OCI-LY7 (cell line): Measurements from ENCODE around the gene BCAN. TPM values are rescaled to one million over a fixed set of nuclear protein-coding genes. Genes with fewer than 3 reads are reported as not detected.

Experiments
- BruUV-seq: library from RNA; stranded (reverse); fragments of 400-500 nt; replicated peaks from 2 replicates; lab custom pipeline; 2021; lab: Mats Ljungman, UMichigan
- CTCF ChIA-PET: fragments of 300-600 bp; sonication (Branson Sonifier 250); formaldehyde crosslinking; loops from one replicate; lab custom pipeline; 2022; ENCODE audit warnings: antibody characterized with exemption; ENCODE audit not compliant: unreplicated experiment; lab: Charles Lee
- POLR2A ChIA-PET: fragments of 300-600 bp; sonication (Branson Sonifier 250); formaldehyde crosslinking; loops from one replicate; lab custom pipeline; 2022; ENCODE audit warnings: antibody characterized with exemption; lab: Charles Lee
- DNase-seq: peaks from one replicate; pipeline ENCODE4 v3.0.0-alpha.2; 2015; ENCODE audit warnings: low spot score
- H2AFZ ChIP-seq: fragments of 200-600 bp; sonication (generic), shearing (Covaris generic); 2 replicates; pipeline ENCODE4 v1.6.1; 2014; ENCODE audit warnings: mild to moderate bottlenecking, antibody characterized with exemption, low read length, moderate library complexity
- H3K27ac ChIP-seq: fragments of 200-600 bp; sonication (generic); 2 replicates; pipeline ENCODE4 v1.5.1; 2014; ENCODE audit warnings: mixed run types, low read depth, mild to moderate bottlenecking, moderate library complexity, low read length, inconsistent platforms; ENCODE audit not compliant: poor library complexity, severe bottlenecking
- H3K36me3 ChIP-seq: fragments of 200-600 bp; sonication (generic); 2 replicates; pipeline ENCODE4 v1.6.1; 2014; ENCODE audit warnings: mild to moderate bottlenecking, antibody characterized with exemption, low read length, moderate library complexity, mixed read lengths; ENCODE audit not compliant: insufficient read depth
- H3K4me1 ChIP-seq: fragments of 200-600 bp; sonication (generic); 2 replicates; pipeline ENCODE4 v1.5.1; 2014; ENCODE audit warnings: mild to moderate bottlenecking, low read length; ENCODE audit not compliant: insufficient read depth, poor library complexity, severe bottlenecking
- H3K4me2 ChIP-seq: fragments of 200-600 bp; sonication (generic); 2 replicates; pipeline ENCODE4 v1.6.1; 2014; ENCODE audit warnings: mild to moderate bottlenecking, low read length
- H3K4me3 ChIP-seq: fragments of 200-600 bp; sonication (generic); 2 replicates; pipeline ENCODE4 v1.5.1; 2014; ENCODE audit warnings: mild to moderate bottlenecking, low read depth, low read length; ENCODE audit not compliant: poor library complexity, severe bottlenecking
- H3K79me2 ChIP-seq: fragments of 200-600 bp; sonication (generic); 2 replicates; pipeline ENCODE4 v1.6.1; 2016; ENCODE audit warnings: low read depth, mild to moderate bottlenecking, low read length, moderate library complexity, mixed read lengths; ENCODE audit not compliant: insufficient read depth
- H3K9me2 ChIP-seq: fragments of 200-600 bp; sonication (generic); 2 replicates; pipeline ENCODE4 v1.6.1; 2016; ENCODE audit warnings: mild to moderate bottlenecking, low read length, mixed read lengths; ENCODE audit not compliant: insufficient read depth
- H3K9me3 ChIP-seq: fragments of 200-600 bp; sonication (generic); 2 replicates; pipeline ENCODE4 v1.6.1; 2014; ENCODE audit warnings: mild to moderate bottlenecking, mixed run types, low read length, mixed read lengths
- H4K20me1 ChIP-seq: fragments of 200-600 bp; sonication (generic); 2 replicates; pipeline ENCODE4 v1.6.1; 2014; ENCODE audit warnings: mild to moderate bottlenecking, antibody characterized with exemption, low read length, moderate library complexity, mixed read lengths; ENCODE audit not compliant: insufficient read depth
- EZH2phosphoT487 ChIP-seq: fragments of 200-600 bp; sonication (generic); IDR thresholded peaks from 2 replicates; pipeline ENCODE4 v1.6.1; 2018; ENCODE audit warnings: low read depth, borderline replicate concordance, mild to moderate bottlenecking, mixed run types, antibody characterized with exemption, low read length, moderate library complexity, mixed read lengths
- intact Hi-C: fragments of 100-400 bp; cut with micrococcal nuclease; formaldehyde crosslinking; loops from one replicate; pipeline ENCODE4 v1.10.0; 2022; ENCODE audit not compliant: unreplicated experiment
- total RNA-seq, 2 experiments: library from RNA; depleted of rRNA in 1 of 2; stranded (reverse); fragments of >200 nt in 1 of 2; shearing (Covaris generic) in 1 of 2; gene quantifications; 2 replicates each; pipeline ENCODE4 v1.2.3, GENCODE V29; 2014 to 2022
- TF ChIP-seq, protein P1 (sequence below): fragments of 200-600 bp; sonication (generic); conservative IDR thresholded peaks from 2 replicates; pipeline ENCODE4 v1.5.1; 2014; ENCODE audit warnings: mild to moderate bottlenecking, antibody characterized with exemption, low read length, moderate library complexity, mixed read lengths

Gene BCAN
- total RNA-seq, 2 experiments from 2014 or later: not detected

DNA sequence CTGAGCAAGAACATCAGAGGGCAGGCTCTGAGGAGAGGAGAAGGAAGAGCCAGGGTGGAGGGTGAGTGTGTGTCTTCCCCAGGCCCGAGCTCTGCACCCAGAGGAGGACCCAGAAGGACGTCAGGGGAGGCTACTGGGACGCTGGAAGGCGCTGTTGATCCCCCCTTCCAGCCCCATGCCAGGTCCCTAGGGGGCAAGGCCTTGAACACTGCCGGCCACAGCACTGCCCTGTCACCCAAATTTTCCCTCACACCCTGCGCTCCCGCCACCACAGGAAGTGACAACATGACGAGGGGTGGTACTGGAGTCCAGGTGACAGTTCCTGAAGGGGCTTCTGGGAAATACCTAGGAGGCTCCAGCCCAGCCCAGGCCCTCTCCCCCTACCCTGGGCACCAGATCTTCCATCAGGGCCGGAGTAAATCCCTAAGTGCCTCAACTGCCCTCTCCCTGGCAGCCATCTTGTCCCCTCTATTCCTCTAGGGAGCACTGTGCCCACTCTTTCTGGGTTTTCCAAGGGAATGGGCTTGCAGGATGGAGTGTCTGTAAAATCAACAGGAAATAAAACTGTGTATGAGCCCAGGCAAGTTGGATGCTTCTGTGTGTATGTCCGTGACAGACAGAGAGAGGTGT is 17.1 kb downstream of the BCAN start:
- CTCF ChIA-PET: interaction anchor here (0.6 to 1.9 kb wide), 3 partner anchors 32 to 219 kb away, joined by 3 to 12 read pairs (median 7); no protein-coding TSS in a partner anchor

DNA sequence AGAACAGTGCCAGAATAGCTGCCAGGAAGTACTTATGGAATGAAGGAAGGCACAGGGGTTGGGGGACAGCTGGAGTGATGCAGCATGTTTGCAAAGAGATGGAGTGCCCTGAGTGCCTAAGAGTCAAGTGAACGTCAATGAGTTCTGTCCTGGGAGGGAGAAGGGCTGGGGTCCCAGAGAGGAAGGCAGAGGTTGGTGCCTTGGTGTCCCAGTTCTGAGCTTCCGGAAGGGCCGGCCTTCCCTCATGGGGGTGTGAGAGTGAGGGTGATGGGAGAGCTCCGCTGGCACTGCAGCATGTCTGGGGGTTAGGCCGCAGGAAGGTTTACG is 17.7 kb downstream of the BCAN start:
- intact Hi-C loops: no loop called here
- H3K36me3 ChIP-seq: no peaks in the 10 kb centered on the region
- 0 out of 2 replicates have a peak, but pooled peaks cover 4% of the 10 kb centered on the region for H4K20me1 ChIP-seq
- no peaks in the 10 kb centered on the region for H3K79me2 ChIP-seq
- H3K4me3 ChIP-seq: no peak overlapping the region
- peaks cover 57% of the 10 kb centered on the region for H3K4me1 ChIP-seq
- ChIA-PET POLR2A (interaction anchor here (0.5 to 0.9 kb wide), 3 partner anchors 32 to 202 kb away, joined by 3 to 11 read pairs (median 4); no protein-coding TSS in a partner anchor), CTCF (interaction anchor here (0.6 kb wide), 1 partner anchor 220 kb away, joined by 3 read pairs; no protein-coding TSS in a partner anchor)
- DNase-seq: no peak
- no peak overlapping the region for H3K27ac ChIP-seq
- H3K4me2 ChIP-seq: no peak overlapping the region
- no peaks in the 10 kb centered on the region for H3K9me3 ChIP-seq
- TF ChIP-seq, protein P1, sequence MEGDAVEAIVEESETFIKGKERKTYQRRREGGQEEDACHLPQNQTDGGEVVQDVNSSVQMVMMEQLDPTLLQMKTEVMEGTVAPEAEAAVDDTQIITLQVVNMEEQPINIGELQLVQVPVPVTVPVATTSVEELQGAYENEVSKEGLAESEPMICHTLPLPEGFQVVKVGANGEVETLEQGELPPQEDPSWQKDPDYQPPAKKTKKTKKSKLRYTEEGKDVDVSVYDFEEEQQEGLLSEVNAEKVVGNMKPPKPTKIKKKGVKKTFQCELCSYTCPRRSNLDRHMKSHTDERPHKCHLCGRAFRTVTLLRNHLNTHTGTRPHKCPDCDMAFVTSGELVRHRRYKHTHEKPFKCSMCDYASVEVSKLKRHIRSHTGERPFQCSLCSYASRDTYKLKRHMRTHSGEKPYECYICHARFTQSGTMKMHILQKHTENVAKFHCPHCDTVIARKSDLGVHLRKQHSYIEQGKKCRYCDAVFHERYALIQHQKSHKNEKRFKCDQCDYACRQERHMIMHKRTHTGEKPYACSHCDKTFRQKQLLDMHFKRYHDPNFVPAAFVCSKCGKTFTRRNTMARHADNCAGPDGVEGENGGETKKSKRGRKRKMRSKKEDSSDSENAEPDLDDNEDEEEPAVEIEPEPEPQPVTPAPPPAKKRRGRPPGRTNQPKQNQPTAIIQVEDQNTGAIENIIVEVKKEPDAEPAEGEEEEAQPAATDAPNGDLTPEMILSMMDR: no peak
- TF ChIP-seq EZH2phosphoT487: no peak
- H2AFZ ChIP-seq: no peak overlapping the region
- no TSS peak for BruUV-seq
- no peaks in the 10 kb centered on the region for H3K9me2 ChIP-seq

More for the DNA sequence above, 17.1 kb downstream of the BCAN start:
- no peak for DNase-seq
- no peak overlapping the region for H3K4me3 ChIP-seq
- H3K4me1 ChIP-seq: peaks cover 51% of the 10 kb centered on the region
- H3K9me3 ChIP-seq: no peaks in the 10 kb centered on the region
- POLR2A ChIA-PET: interaction anchor here (0.5 to 0.9 kb wide), 3 partner anchors 32 to 201 kb away, joined by 3 to 11 read pairs (median 4); no protein-coding TSS in a partner anchor
- no peak overlapping the region for H3K27ac ChIP-seq
- no peaks in the 10 kb centered on the region for H3K9me2 ChIP-seq
- no peak overlapping the region for H3K4me2 ChIP-seq
- H2AFZ ChIP-seq: no peak overlapping the region
- no peaks in the 10 kb centered on the region for H4K20me1 ChIP-seq
- intact Hi-C loops: no loop called here
- BruUV-seq: no TSS peak
- TF ChIP-seq, protein P1: no peak
- TF ChIP-seq EZH2phosphoT487: no peak
- no peaks in the 10 kb centered on the region for H3K36me3 ChIP-seq
- no peaks in the 10 kb centered on the region for H3K79me2 ChIP-seq
